Left lung (tissue), 10 donors: Measurements from ENCODE around the gene XPR1. TPM values are rescaled to one million over a fixed set of nuclear protein-coding genes. Genes with fewer than 3 reads are reported as not detected.
"Not testable (repeated sequence)": the region's sequence is repeated elsewhere in the genome, so short reads cannot be mapped to it uniquely, and the experiment has no call there.

ENCODE experiments used
- ATAC-seq: fragments of 200-7000 bp; cut with Tn5 transposase; one replicate; pipeline ENCODE4 v1.9.1; 2020; ENCODE audit warnings: moderate library complexity
- DNase-seq, 4 donors: peaks; one replicate each; pipeline ENCODE4 v3.0.0-alpha.2; 2013 to 2020
- H3K27ac ChIP-seq, 2 donors: fragments of 200-600 bp; sonication (generic) in 1 of 2; one replicate each; pipeline versions ENCODE4 v1.5.0 to v1.8.0; 2020 to 2021
- H3K27me3 ChIP-seq, 2 donors: fragments of 200-600 bp; sonication (generic) in 1 of 2; one replicate each; pipeline versions ENCODE4 v1.5.0 to v1.8.0; 2020 to 2021
- H3K36me3 ChIP-seq, 2 donors: fragments of 200-600 bp; sonication (generic) in 1 of 2; one replicate each; pipeline versions ENCODE4 v1.5.0 to v1.8.0; 2020 to 2021
- H3K4me1 ChIP-seq, 2 donors: fragments of 200-600 bp; one replicate each; pipeline ENCODE4 v1.8.0; 2021
- H3K4me3 ChIP-seq, 2 donors: fragments of 200-600 bp; sonication (generic) in 1 of 2; one replicate each; pipeline versions ENCODE4 v1.5.0 to v1.8.0; 2020 to 2021; ENCODE audit warnings: mild to moderate bottlenecking in 1 of 2
- H3K9me3 ChIP-seq, 2 donors: fragments of 200-600 bp; sonication (generic) in 1 of 2; one replicate each; pipeline versions ENCODE4 v1.5.0 to v1.8.0; 2020 to 2021
- intact Hi-C, 2 donors: fragments of 100-400 bp; cut with DNase I; formaldehyde crosslinking; loops; one replicate each; pipeline versions ENCODE4 v1.11.2 to v1.14.2; 2022
- polyA plus RNA-seq, 6 donors: library from polyadenylated mRNA; unstranded; fragments of 120-200 nt; gene quantifications; one replicate each; pipeline ENCODE4 v1.2.1, GENCODE V29; 2013; ENCODE audit not compliant: insufficient read length in 6 of 6
- total RNA-seq, 2 donors: library from RNA; stranded (reverse); fragmentation: NEBNext Ultra II Directional; extraction: Animal tissue kit (Norgen Biotek cat#: 25700); gene quantifications; one replicate each; pipeline ENCODE4 v1.2.1, GENCODE V29; 2021
- TF ChIP-seq, protein P1 (sequence below), 2 donors: fragments of 200-600 bp; sonication (generic) in 1 of 2; IDR thresholded peaks; one replicate each; pipeline versions ENCODE4 v1.5.0 to v1.8.0; 2021; ENCODE audit warnings: antibody characterized with exemption in 2 of 2
- donor health status: DM: no; HTN: yes; CAD: no.
- donor health status: DM: no; HTN: no; CAD: no.

The XPR1 gene
- total and polyA plus RNA-seq, 8 donors: 24.6 to 34.2 (median 27.8) TPM

DNA sequence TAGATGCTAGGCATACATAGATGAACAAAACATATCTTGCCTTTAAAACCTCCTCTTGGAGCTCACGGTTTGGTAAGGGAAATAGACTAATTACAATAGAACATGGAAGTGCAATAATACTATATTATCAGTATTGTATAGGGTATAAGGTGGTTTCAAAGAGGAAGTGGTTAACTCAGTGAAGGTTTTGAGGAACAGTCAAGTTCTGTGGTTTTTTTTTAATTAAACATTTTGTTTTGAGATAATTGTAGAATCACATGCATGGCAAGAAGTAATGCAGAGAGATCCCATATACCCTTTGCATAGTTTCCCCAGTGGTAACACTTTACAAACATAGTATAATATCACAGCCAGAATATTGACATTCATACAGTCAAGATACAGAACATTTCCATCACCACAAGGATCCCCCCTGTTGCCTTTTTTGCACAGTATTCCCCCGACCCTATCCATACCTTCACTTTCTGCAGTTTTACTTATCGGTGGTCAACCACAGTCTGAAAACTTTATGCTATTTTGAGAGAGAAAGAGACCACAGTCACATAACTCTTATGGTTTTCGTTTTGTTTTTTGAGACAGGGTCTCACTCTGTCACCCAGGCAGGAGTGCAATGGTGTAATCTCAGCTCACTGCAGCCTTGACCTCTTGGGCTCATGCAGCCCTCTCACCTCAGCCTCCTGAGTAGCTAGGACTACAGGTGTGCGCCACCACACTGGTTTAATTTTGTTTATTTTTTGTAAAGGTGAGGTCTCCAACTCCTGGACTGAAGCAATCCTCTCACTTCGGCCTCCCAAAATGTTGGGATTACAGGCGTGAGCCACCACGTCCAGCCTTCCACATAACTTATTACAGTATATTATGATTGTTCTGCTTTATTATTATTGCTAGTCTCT is 220.4 kb downstream of the XPR1 start:
- H3K27me3 ChIP-seq: no peaks in the 10 kb centered on the region
- intact Hi-C loops: loop anchor here in 1 of 2 donors (10.0 kb wide), 1 partner anchor 337 kb away; no protein-coding TSS in a partner anchor
- no peak for ATAC-seq

DNA sequence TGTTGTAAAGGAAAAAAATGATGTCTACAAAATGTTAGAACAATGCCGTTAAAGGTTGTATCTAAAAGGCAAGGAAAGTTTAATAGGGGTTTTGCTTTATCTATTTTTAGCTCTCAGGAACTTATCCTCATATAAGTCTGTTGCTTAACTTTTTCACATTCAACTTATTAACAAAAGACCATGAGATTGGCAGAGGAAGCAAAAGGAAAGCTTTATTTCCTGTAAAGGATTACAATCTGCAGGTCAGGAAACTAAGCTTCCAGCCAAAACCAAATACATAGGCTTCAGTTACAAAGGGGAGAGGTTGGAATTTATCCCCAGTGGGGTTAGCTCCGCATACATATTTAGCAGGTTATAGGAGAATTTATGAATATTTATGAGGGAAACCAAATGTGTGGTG is 222.2 kb downstream of the XPR1 start:
- H3K27ac ChIP-seq: no peak overlapping the region
- no peaks in the 10 kb centered on the region for H3K36me3 ChIP-seq
- TF ChIP-seq, protein P1, sequence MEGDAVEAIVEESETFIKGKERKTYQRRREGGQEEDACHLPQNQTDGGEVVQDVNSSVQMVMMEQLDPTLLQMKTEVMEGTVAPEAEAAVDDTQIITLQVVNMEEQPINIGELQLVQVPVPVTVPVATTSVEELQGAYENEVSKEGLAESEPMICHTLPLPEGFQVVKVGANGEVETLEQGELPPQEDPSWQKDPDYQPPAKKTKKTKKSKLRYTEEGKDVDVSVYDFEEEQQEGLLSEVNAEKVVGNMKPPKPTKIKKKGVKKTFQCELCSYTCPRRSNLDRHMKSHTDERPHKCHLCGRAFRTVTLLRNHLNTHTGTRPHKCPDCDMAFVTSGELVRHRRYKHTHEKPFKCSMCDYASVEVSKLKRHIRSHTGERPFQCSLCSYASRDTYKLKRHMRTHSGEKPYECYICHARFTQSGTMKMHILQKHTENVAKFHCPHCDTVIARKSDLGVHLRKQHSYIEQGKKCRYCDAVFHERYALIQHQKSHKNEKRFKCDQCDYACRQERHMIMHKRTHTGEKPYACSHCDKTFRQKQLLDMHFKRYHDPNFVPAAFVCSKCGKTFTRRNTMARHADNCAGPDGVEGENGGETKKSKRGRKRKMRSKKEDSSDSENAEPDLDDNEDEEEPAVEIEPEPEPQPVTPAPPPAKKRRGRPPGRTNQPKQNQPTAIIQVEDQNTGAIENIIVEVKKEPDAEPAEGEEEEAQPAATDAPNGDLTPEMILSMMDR (IDR thresholded peaks at IDR 0.05): no peak
- ATAC-seq (no peak), DNase-seq (no peak)
- no peaks in the 10 kb centered on the region for H3K9me3 ChIP-seq
- intact Hi-C loops: loop anchor here in 1 of 2 donors (10.0 kb wide), 1 partner anchor 339 kb away; no protein-coding TSS in a partner anchor
- H3K4me1 ChIP-seq: peaks cover 0 to 18% of the 10 kb centered on the region in 2 donors
- H3K27me3 ChIP-seq: no peaks in the 10 kb centered on the region
- H3K4me3 ChIP-seq: no peak overlapping the region

More for the DNA sequence above, 220.4 kb downstream of the XPR1 start:
- Histone ChIP-seq H3K27ac (no peak overlapping the region), H3K4me3 (no peak overlapping the region), H3K36me3 (no peaks in the 10 kb centered on the region), H3K9me3 (no peaks in the 10 kb centered on the region), H3K4me1 (peaks cover 0 to 9% of the 10 kb centered on the region in 2 donors)
- DNase-seq: no peak
- TF ChIP-seq, protein P1 (IDR thresholded peaks at IDR 0.05): no peak

DNA sequence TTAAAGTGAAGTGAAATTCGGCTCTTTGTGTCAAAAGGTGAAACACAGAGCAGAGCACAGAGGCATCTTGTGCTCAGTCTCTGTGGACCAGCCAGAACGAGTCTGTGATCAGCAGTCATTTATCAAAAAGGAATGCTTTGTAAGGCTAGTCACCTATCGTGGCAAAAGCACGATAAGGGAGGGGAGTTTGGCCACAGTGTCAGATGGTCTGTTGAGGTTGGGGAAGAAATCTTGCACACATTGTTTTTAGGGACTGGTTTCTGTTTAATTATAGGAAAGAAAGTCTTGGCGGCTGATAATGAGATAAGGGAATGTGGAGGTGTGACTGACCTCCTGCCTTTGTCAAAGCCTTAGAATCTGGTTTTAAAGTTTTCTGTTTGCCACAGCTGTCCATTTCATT is 222.6 kb downstream of the XPR1 start:
- TF ChIP-seq, protein P1 (IDR thresholded peaks at IDR 0.05): no peak
- H3K4me1 ChIP-seq: peaks cover 0 to 18% of the 10 kb centered on the region in 2 donors
- ATAC-seq (no peak), DNase-seq (no peak)
- intact Hi-C loops: loop anchor here in 1 of 2 donors (10.0 kb wide), 1 partner anchor 340 kb away; no protein-coding TSS in a partner anchor
- H3K27me3 ChIP-seq: no peaks in the 10 kb centered on the region
- H3K9me3 ChIP-seq: no peaks in the 10 kb centered on the region
- no peaks in the 10 kb centered on the region for H3K36me3 ChIP-seq
- no peak overlapping the region for H3K4me3 ChIP-seq
- no peak overlapping the region for H3K27ac ChIP-seq

DNA sequence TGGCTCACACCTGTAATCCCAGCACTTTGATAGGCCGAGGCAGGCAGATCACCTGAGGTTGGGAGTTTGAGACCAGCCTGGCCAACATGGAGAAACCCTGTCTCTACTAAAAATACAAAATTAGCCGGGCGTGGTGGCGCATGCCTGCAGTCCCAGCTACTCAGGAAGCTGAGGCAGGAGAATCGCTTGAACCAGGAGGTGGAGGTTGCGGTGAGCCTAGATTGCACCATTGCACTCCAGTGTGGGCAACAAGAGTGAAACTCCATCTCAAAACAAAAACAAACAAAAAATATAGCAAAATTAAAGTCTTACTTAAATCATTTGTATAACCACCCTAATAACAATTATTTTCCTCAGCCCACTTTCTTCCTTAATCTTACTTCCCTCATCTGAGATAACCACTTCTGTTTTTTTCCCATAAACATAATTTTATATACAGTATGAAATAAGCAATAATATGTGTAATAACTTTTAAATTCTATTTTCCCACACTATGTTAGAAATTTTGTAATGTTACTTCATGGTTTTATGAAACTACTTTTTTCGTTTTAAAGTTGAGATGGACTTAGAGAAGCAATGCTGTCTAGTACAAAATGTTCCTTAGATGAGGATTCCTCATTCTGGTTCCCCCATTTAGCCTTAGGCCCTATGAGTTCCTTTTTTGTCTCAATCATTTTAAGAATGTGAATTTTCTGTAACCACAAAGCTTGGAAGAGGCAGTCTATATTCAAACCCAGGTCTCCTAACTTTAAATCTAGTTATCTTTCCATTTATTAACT is 226.3 kb downstream of the XPR1 start:
- intact Hi-C loops: loop anchor here in 1 of 2 donors (10.0 kb wide), 1 partner anchor 343 kb away; no protein-coding TSS in a partner anchor
- not testable (repeated sequence) for ATAC-seq
- peak overlapping the region in 1 of 2 donors; percentile 66 for H3K27ac ChIP-seq

DNA sequence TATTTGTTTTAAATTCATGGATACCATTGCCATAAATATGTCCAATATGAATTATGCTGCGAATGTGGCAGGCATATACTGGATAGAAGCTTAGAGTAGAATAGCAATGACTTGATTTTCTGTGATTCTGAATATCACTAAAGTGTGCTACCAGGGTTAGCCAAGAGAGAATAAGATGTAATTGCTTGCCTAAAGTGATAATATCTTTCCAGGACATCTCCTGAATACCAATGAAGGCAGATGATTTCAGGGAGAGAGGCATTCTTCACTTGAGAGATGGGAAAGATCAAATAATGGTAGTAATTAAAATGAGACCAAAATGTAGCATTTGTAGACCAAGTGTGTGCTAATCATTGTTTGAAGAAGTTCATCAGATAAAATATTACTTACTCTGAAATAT is 227.5 kb downstream of the XPR1 start:
- TF ChIP-seq, protein P1 (IDR thresholded peaks at IDR 0.05): no peak
- Histone ChIP-seq H3K27me3 (no peaks in the 10 kb centered on the region), H3K4me3 (no peak overlapping the region), H3K27ac (no peak overlapping the region), H3K36me3 (no peaks in the 10 kb centered on the region), H3K4me1 (peaks cover 0 to 21% of the 10 kb centered on the region in 2 donors), H3K9me3 (no peaks in the 10 kb centered on the region)
- intact Hi-C loops: loop anchor here in 1 of 2 donors (10.0 kb wide), 1 partner anchor 345 kb away; no protein-coding TSS in a partner anchor
- no peak for DNase-seq
- no peak for ATAC-seq

More for the DNA sequence above, 226.3 kb downstream of the XPR1 start:
- not testable (repeated sequence) for H3K9me3 ChIP-seq, DNase-seq, H3K36me3 ChIP-seq, H3K27me3 ChIP-seq, H3K4me3 ChIP-seq
- peaks cover 0 to 21% of the 10 kb centered on the region in 2 donors for H3K4me1 ChIP-seq
